DND-41 (cell line): Measurements from ENCODE around the gene NEGR1.

ENCODE experiments used
- ATAC-seq: fragments of 200-7000 bp; cut with Tn5 transposase; 3 replicates; pipeline ENCODE4 v1.9.1; 2021; ENCODE audit warnings: low read depth; ENCODE audit not compliant: insufficient read depth
- DNase-seq: peaks from one replicate; pipeline ENCODE4 v3.0.0-alpha.2; 2020
- H2AFZ ChIP-seq: 2 replicates; pipeline ENCODE4 v1.6.0; 2012; ENCODE audit warnings: low read depth, low read length
- H3K27ac ChIP-seq: 2 replicates; pipeline ENCODE4 v1.5.1; 2012; ENCODE audit warnings: low read length, inconsistent platforms
- H3K27me3 ChIP-seq: fragments of 200-600 bp; sonication (generic); 2 replicates; pipeline ENCODE4 v1.6.0; 2012; ENCODE audit warnings: low read length, mild to moderate bottlenecking, inconsistent platforms; ENCODE audit not compliant: insufficient read depth, poor library complexity
- H3K36me3 ChIP-seq: 2 replicates; pipeline ENCODE4 v1.5.1; 2012; ENCODE audit warnings: low read length, inconsistent platforms; ENCODE audit not compliant: insufficient read depth
- H3K4me1 ChIP-seq: 2 replicates; pipeline ENCODE4 v1.5.1; 2012; ENCODE audit warnings: mild to moderate bottlenecking, low read length; ENCODE audit not compliant: insufficient read depth
- H3K4me2 ChIP-seq: 2 replicates; pipeline ENCODE4 v1.6.0; 2012; ENCODE audit warnings: mild to moderate bottlenecking, moderate library complexity, low read length, inconsistent platforms; ENCODE audit not compliant: insufficient read depth
- H3K4me3 ChIP-seq, 2 experiments: fragments of 200-600 bp in 1 of 2; shearing (Covaris generic) in 1 of 2; 2 replicates each; pipeline ENCODE4 v1.5.1; 2012 to 2016; ENCODE audit warnings: inconsistent platforms in 2 of 2, low read length in 2 of 2, mild to moderate bottlenecking in 2 of 2, low read depth in 1 of 2, moderate library complexity in 1 of 2
- H3K79me2 ChIP-seq: 2 replicates; pipeline ENCODE4 v1.6.0; 2012; ENCODE audit warnings: low read length, inconsistent platforms; ENCODE audit not compliant: insufficient read depth
- H3K9ac ChIP-seq: 2 replicates; pipeline ENCODE4 v1.6.0; 2012; ENCODE audit warnings: low read depth, mild to moderate bottlenecking, inconsistent platforms, low read length, moderate library complexity
- H3K9me3 ChIP-seq: 2 replicates; pipeline ENCODE4 v1.5.1; 2012; ENCODE audit warnings: low read length, moderate library complexity, mild to moderate bottlenecking, inconsistent platforms; ENCODE audit not compliant: insufficient read depth, severe bottlenecking
- H4K20me1 ChIP-seq: 2 replicates; pipeline ENCODE4 v1.6.0; 2012; ENCODE audit warnings: low read length; ENCODE audit not compliant: insufficient read depth
- CTCF ChIP-seq: IDR thresholded peaks from 2 replicates; pipeline ENCODE4 v1.5.1; 2012; ENCODE audit warnings: borderline replicate concordance, low read length, moderate library complexity, mild to moderate bottlenecking; ENCODE audit not compliant: poor library complexity, severe bottlenecking; ENCODE audit errors: extremely low read depth
- EZH2 ChIP-seq: IDR thresholded peaks from 3 replicates; pipeline ENCODE4 v1.6.1; 2012; ENCODE audit warnings: borderline replicate concordance, low read depth, mild to moderate bottlenecking, moderate library complexity, low read length, inconsistent platforms; ENCODE audit not compliant: severe bottlenecking

The NEGR1 gene

GRCh38 chr1:71788113-71788512, 494.2 kb downstream of the NEGR1 start:
- H3K9ac ChIP-seq, result no peak overlapping the region
- ATAC-seq (no peak), DNase-seq (no peak)
- no peaks in the 10 kb centered on the region for H3K9me3 ChIP-seq
- no peak overlapping the region for H3K4me2 ChIP-seq
- no peak overlapping the region for H2AFZ ChIP-seq
- H3K79me2 ChIP-seq, result no peaks in the 10 kb centered on the region
- no peak overlapping the region for H3K27ac ChIP-seq
- no peak overlapping the region for H3K4me3 ChIP-seq
- no peaks in the 10 kb centered on the region for H4K20me1 ChIP-seq
- peaks cover 8% of the 10 kb centered on the region for H3K4me1 ChIP-seq
- no peaks in the 10 kb centered on the region for H3K27me3 ChIP-seq
- H3K36me3 ChIP-seq, result no peaks in the 10 kb centered on the region
- TF ChIP-seq CTCF, result no peak
- TF ChIP-seq EZH2, result no peak

GRCh38 chr1:71787699-71788098, 494.6 kb downstream of the NEGR1 start:
- Histone ChIP-seq H3K27ac (no peak overlapping the region), H4K20me1 (no peaks in the 10 kb centered on the region), H2AFZ (no peak overlapping the region), H3K36me3 (no peaks in the 10 kb centered on the region), H3K79me2 (no peaks in the 10 kb centered on the region), H3K27me3 (no peaks in the 10 kb centered on the region), H3K4me3 (no peak overlapping the region), H3K4me2 (no peak overlapping the region), H3K4me1 (peaks cover 11% of the 10 kb centered on the region), H3K9ac (no peak overlapping the region), H3K9me3 (no peaks in the 10 kb centered on the region)
- no peak for ATAC-seq
- no peak for DNase-seq
- TF ChIP-seq CTCF, result no peak
- no peak for TF ChIP-seq EZH2

- H3K79me2 ChIP-seq, result no peaks in the 10 kb centered on the region
- no peak for DNase-seq
- no peak overlapping the region for H3K4me2 ChIP-seq
- H3K36me3 ChIP-seq, result no peaks in the 10 kb centered on the region
- TF ChIP-seq EZH2 (no peak), CTCF (no peak)
- H3K9ac ChIP-seq, result no peak overlapping the region
- no peaks in the 10 kb centered on the region for H3K9me3 ChIP-seq
- no peak for ATAC-seq
- H3K27me3 ChIP-seq, result no peaks in the 10 kb centered on the region
- H3K27ac ChIP-seq, result no peak overlapping the region
- H3K4me1 ChIP-seq, result peaks cover 20% of the 10 kb centered on the region
- H4K20me1 ChIP-seq, result no peaks in the 10 kb centered on the region
- H3K4me3 ChIP-seq, result no peak overlapping the region
- H2AFZ ChIP-seq, result no peak overlapping the region
Measured at GRCh38 chr1:71786218-71786617, 496.1 kb downstream of the NEGR1 start.

- DNase-seq (no peak), ATAC-seq (no peak)
- no peak overlapping the region for H3K9ac ChIP-seq
- H3K79me2 ChIP-seq, result no peaks in the 10 kb centered on the region
- no peaks in the 10 kb centered on the region for H4K20me1 ChIP-seq
- peaks cover 27% of the 10 kb centered on the region for H3K4me1 ChIP-seq
- H2AFZ ChIP-seq, result no peak overlapping the region
- TF ChIP-seq CTCF (no peak), EZH2 (no peak)
- no peaks in the 10 kb centered on the region for H3K36me3 ChIP-seq
- no peak overlapping the region for H3K27ac ChIP-seq
- H3K4me3 ChIP-seq, result no peak overlapping the region
- H3K9me3 ChIP-seq, result no peaks in the 10 kb centered on the region
- no peaks in the 10 kb centered on the region for H3K27me3 ChIP-seq
- H3K4me2 ChIP-seq, result no peak overlapping the region
Measured at GRCh38 chr1:71785450-71785849, 496.9 kb downstream of the NEGR1 start.
